HCT116 (cell line): ENCODE results near the gene LHX4. TPM values are rescaled to one million over a fixed set of nuclear protein-coding genes. Genes with fewer than 3 reads are reported as not detected.

ENCODE experiments used
- ATAC-seq: fragments of 200-7000 bp; cut with Tn5 transposase; 2 replicates; pipeline ENCODE4 v1.9.1; 2020; ENCODE audit warnings: mild to moderate bottlenecking, moderate library complexity
- BruUV-seq: library from RNA; stranded (reverse); fragments of 400-500 nt; replicated peaks from 2 replicates; lab custom pipeline; 2021; lab: Mats Ljungman, UMichigan
- CTCF ChIA-PET: fragments of 300-600 bp; sonication (Branson Sonifier 250); formaldehyde crosslinking; loops from one replicate; lab custom pipeline; 2021; ENCODE audit warnings: antibody characterized with exemption; lab: Charles Lee
- POLR2A ChIA-PET: fragments of 300-600, 350-600 bp; sonication (Branson Sonifier 250); formaldehyde crosslinking; loops from one replicate; lab custom pipeline; 2021; ENCODE audit warnings: antibody characterized with exemption; lab: Charles Lee
- RAD21 ChIA-PET, 2 experiments: fragments of 300-600 bp; sonication (Branson Sonifier 250); formaldehyde crosslinking; loops; one replicate each; lab custom pipeline; 2023; ENCODE audit warnings: low total read pairs in 2 of 2; ENCODE audit not compliant: uncharacterized antibody in 2 of 2, unreplicated experiment in 2 of 2, low non-redundant PET in 1 of 2; lab: Charles Lee
- DNase-seq: peaks from one replicate; pipeline ENCODE4 v3.0.0-alpha.2; 2010; ENCODE audit warnings: low read depth, low spot score
- H2AFZ ChIP-seq: fragments of 200-600 bp; shearing (Covaris generic), sonication (generic); 2 replicates; pipeline ENCODE4 v1.6.1; 2017; ENCODE audit warnings: low read depth, mixed run types, mixed read lengths, antibody characterized with exemption, low read length; ENCODE audit not compliant: poor library complexity, severe bottlenecking
- H3K27ac ChIP-seq: 2 replicates; pipeline ENCODE4 v1.5.1; 2012; ENCODE audit warnings: low read depth, low read length
- H3K27me3 ChIP-seq: fragments of 200-600 bp; sonication (generic); 2 replicates; pipeline ENCODE4 v1.6.1; 2016; ENCODE audit warnings: mixed run types, low read length, mixed read lengths; ENCODE audit not compliant: insufficient read depth
- H3K36me3 ChIP-seq, 2 experiments: fragments of 200-500 bp in 1 of 2; fragments of 200-600 bp in 1 of 2; sonication (Bioruptor generic) in 1 of 2; sonication (generic) in 1 of 2; 2 replicates each; pipeline versions ENCODE4 v1.5.1 to v1.6.1; 2014 to 2016; ENCODE audit warnings: low read length in 2 of 2, inconsistent platforms in 1 of 2, mixed read lengths in 1 of 2, mixed run types in 1 of 2; ENCODE audit not compliant: insufficient read depth in 2 of 2, control insufficient read depth in 1 of 2
- H3K4me1 ChIP-seq, 2 experiments: fragments of 200-600 bp in 1 of 2; sonication (generic) in 1 of 2; 2 replicates each; pipeline versions ENCODE4 v1.5.1 to v1.6.1; 2012 to 2017; ENCODE audit warnings: low read length in 2 of 2, inconsistent platforms in 1 of 2, mild to moderate bottlenecking in 1 of 2, mixed read lengths in 1 of 2, mixed run types in 1 of 2, moderate library complexity in 1 of 2; ENCODE audit not compliant: insufficient read depth in 2 of 2, control insufficient read depth in 1 of 2
- H3K4me2 ChIP-seq: fragments of 200-600 bp; sonication (generic); 2 replicates; pipeline ENCODE4 v1.6.1; 2017; ENCODE audit warnings: mixed run types, low read length, mixed read lengths
- H3K4me3 ChIP-seq, 2 experiments: fragments of 200-600 bp in 1 of 2; sonication (generic) in 1 of 2; replicated peaks in 1 of 2; 2 replicates each; pipeline ENCODE4 v1.5.1; 2011 to 2016; ENCODE audit warnings: low read length in 2 of 2, control low read depth in 1 of 2, low read depth in 1 of 2, mild to moderate bottlenecking in 1 of 2, mixed read lengths in 1 of 2, mixed run types in 1 of 2
- H3K79me2 ChIP-seq: fragments of 200-600 bp; sonication (generic); 2 replicates; pipeline ENCODE4 v1.6.1; 2017; ENCODE audit warnings: mild to moderate bottlenecking, mixed run types, low read length, moderate library complexity, mixed read lengths; ENCODE audit not compliant: insufficient read depth
- H3K9ac ChIP-seq: fragments of 200-600 bp; sonication (generic); 2 replicates; pipeline ENCODE4 v1.6.1; 2016; ENCODE audit warnings: low read length, mixed read lengths
- H3K9me2 ChIP-seq: fragments of 200-600 bp; sonication (generic), shearing (Covaris generic); 2 replicates; pipeline ENCODE4 v1.6.1; 2017; ENCODE audit warnings: mixed run types, mild to moderate bottlenecking, moderate library complexity; ENCODE audit not compliant: insufficient read depth
- H3K9me3 ChIP-seq, 2 experiments: fragments of 200-500 bp in 1 of 2; fragments of 200-600 bp in 1 of 2; sonication (Bioruptor generic) in 1 of 2; sonication (generic) in 1 of 2; 2 replicates each; pipeline ENCODE4 v1.6.1; 2014 to 2017; ENCODE audit warnings: low read length in 2 of 2, mixed read lengths in 2 of 2, inconsistent platforms in 1 of 2, low read depth in 1 of 2, mild to moderate bottlenecking in 1 of 2, mixed run types in 1 of 2, moderate library complexity in 1 of 2; ENCODE audit not compliant: control insufficient read depth in 1 of 2, insufficient read depth in 1 of 2
- H4K20me1 ChIP-seq: fragments of 200-600 bp; sonication (generic), shearing (Covaris generic); 2 replicates; pipeline ENCODE4 v1.6.1; 2017; ENCODE audit warnings: mixed run types, mild to moderate bottlenecking, moderate library complexity; ENCODE audit not compliant: insufficient read depth
- ATF3 ChIP-seq: IDR thresholded peaks from 2 replicates; pipeline ENCODE4 v1.6.1; 2012
- EZH2phosphoT487 ChIP-seq: fragments of 200-600 bp; IDR thresholded peaks from 2 replicates; pipeline ENCODE4 v1.6.1; 2018; ENCODE audit warnings: antibody characterized with exemption, borderline replicate concordance
- JUND ChIP-seq: IDR thresholded peaks from 2 replicates; pipeline ENCODE4 v1.6.1; 2012
- POLR2A ChIP-seq: IDR thresholded peaks from 2 replicates; pipeline ENCODE4 v1.7.0; 2011; ENCODE audit warnings: borderline replicate concordance; ENCODE audit not compliant: insufficient read depth, insufficient read length; ENCODE audit errors: extremely low read depth
- RAD21 ChIP-seq: IDR thresholded peaks from 2 replicates; pipeline ENCODE4 v1.6.1; 2012; ENCODE audit warnings: low read depth, mild to moderate bottlenecking
- SIN3A ChIP-seq: IDR thresholded peaks from 2 replicates; pipeline ENCODE4 v1.6.1; 2012; ENCODE audit warnings: low read depth
- SP1 ChIP-seq: IDR thresholded peaks from 2 replicates; pipeline ENCODE4 v1.6.1; 2012; ENCODE audit warnings: low read depth
- SRF ChIP-seq: IDR thresholded peaks from 2 replicates; pipeline ENCODE4 v1.6.1; 2012; ENCODE audit warnings: low read depth
- ZBTB33 ChIP-seq: IDR thresholded peaks from 2 replicates; pipeline ENCODE4 v1.6.1; 2011; ENCODE audit warnings: mild to moderate bottlenecking, low read length, moderate library complexity; ENCODE audit not compliant: insufficient replicate concordance; ENCODE audit errors: extremely low read depth
- intact Hi-C: fragments of 100-400 bp; cut with micrococcal nuclease; formaldehyde crosslinking; loops from 2 replicates; pipeline ENCODE4 v1.10.0; 2022
- total RNA-seq: library from RNA; stranded (reverse); gene quantifications from one replicate; pipeline ENCODE4 v1.2.1, GENCODE V29; 2021; ENCODE audit not compliant: unreplicated experiment
- TF ChIP-seq, protein P1 (sequence below), 3 experiments: fragments of 200-600 bp in 1 of 3; sonication (generic) in 1 of 3; IDR thresholded peaks in 2 of 3; conservative IDR thresholded peaks in 1 of 3; 2 replicates each; pipeline ENCODE4 v1.5.1; 2012 to 2017; ENCODE audit warnings: low read depth in 2 of 3, low read length in 2 of 3, antibody characterized with exemption in 1 of 3, borderline replicate concordance in 1 of 3, control low read depth in 1 of 3, mild to moderate bottlenecking in 1 of 3, mixed read lengths in 1 of 3, mixed run types in 1 of 3, moderate library complexity in 1 of 3; ENCODE audit not compliant: insufficient read depth in 1 of 3

Gene LHX4
- total RNA-seq, 1 experiment from 2014 or later, result 0.44 TPM

GRCh38 chr1:180232521-180233043 is 2.5 kb downstream of the LHX4 start:
- Histone ChIP-seq H3K9me2 (no peaks in the 10 kb centered on the region), H3K27ac (no peak overlapping the region), H3K4me1 (peaks cover 10 to 28% of the 10 kb centered on the region in 2 experiments), H3K9me3 (no peaks in the 10 kb centered on the region), H3K36me3 (no peaks in the 10 kb centered on the region), H3K4me2 (peak overlapping the region; percentile 100; the same call in 1 of the 2 replicates), H3K27me3 (peaks cover 9% of the 10 kb centered on the region; the same call in 1 of the 2 replicates), H4K20me1 (no peaks in the 10 kb centered on the region), H3K9ac (no peak overlapping the region), H2AFZ (no peak overlapping the region), H3K79me2 (no peaks in the 10 kb centered on the region), H3K4me3 (no peak overlapping the region)
- no TSS peak for BruUV-seq
- TF ChIP-seq POLR2A (no peak), SIN3A (no peak), EZH2phosphoT487 (no peak), RAD21 (no peak), SRF (no peak), ZBTB33 (no peak), SP1 (no peak), JUND (no peak), ATF3 (no peak)
- TF ChIP-seq, protein P1, sequence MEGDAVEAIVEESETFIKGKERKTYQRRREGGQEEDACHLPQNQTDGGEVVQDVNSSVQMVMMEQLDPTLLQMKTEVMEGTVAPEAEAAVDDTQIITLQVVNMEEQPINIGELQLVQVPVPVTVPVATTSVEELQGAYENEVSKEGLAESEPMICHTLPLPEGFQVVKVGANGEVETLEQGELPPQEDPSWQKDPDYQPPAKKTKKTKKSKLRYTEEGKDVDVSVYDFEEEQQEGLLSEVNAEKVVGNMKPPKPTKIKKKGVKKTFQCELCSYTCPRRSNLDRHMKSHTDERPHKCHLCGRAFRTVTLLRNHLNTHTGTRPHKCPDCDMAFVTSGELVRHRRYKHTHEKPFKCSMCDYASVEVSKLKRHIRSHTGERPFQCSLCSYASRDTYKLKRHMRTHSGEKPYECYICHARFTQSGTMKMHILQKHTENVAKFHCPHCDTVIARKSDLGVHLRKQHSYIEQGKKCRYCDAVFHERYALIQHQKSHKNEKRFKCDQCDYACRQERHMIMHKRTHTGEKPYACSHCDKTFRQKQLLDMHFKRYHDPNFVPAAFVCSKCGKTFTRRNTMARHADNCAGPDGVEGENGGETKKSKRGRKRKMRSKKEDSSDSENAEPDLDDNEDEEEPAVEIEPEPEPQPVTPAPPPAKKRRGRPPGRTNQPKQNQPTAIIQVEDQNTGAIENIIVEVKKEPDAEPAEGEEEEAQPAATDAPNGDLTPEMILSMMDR (IDR thresholded peaks at IDR 0.05 in 2 of 3, conservative IDR thresholded peaks at IDR 0.05 in 1 of 3; ENCODE audit: borderline replicate concordance in 1 of 3, insufficient read depth in 1 of 3, low read depth in 2 of 3, low read length in 2 of 3), result no peak
- DNase-seq (no peak), ATAC-seq (no peak)
- CTCF ChIA-PET, result interaction anchor here (0.9 kb wide), 1 partner anchor 16 kb away, joined by 3 read pairs; no protein-coding TSS in a partner anchor
- POLR2A ChIA-PET, result no interaction called here
- intact Hi-C loops, result no loop called here
- RAD21 ChIA-PET, result no interaction called here
